ENCODE results near the gene ANXA11. TPM values are rescaled to one million over a fixed set of nuclear protein-coding genes. Genes with fewer than 3 reads are reported as not detected.

Gene ANXA11
- total RNA-seq, 1 donor from 2014 or later, result 122 TPM

DNA sequence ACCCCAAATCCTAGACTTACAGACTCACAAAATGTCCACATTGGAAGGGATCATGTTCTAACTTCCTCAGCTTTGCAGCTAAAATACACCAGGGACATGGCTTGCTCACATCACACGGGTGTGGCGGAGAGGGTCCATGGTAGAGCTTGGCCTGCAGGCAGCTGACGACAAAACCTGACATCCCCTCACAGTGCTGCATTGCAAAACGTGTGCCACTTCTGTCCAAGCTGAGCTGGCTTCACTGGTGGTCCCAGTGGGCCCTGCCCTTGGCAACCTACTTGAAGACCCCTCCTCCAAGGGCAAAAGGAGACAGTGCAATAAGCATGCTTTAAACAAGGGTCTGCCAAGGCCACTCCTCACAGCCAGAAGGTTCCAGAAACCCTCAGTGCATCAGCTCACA is 21.9 kb downstream of the ANXA11 start:
- Mint-ChIP-seq H3K36me3 (peaks cover 3% of the 10 kb centered on the region), H3K27ac (no peak overlapping the region), H3K27me3 (no peaks in the 10 kb centered on the region), H3K4me1 (ENCODE audit: unreplicated experiment) (peaks cover 12% of the 10 kb centered on the region), H3K9me3 (no peaks in the 10 kb centered on the region), H3K4me3 (no peak overlapping the region)
- TF ChIP-seq, protein P1, sequence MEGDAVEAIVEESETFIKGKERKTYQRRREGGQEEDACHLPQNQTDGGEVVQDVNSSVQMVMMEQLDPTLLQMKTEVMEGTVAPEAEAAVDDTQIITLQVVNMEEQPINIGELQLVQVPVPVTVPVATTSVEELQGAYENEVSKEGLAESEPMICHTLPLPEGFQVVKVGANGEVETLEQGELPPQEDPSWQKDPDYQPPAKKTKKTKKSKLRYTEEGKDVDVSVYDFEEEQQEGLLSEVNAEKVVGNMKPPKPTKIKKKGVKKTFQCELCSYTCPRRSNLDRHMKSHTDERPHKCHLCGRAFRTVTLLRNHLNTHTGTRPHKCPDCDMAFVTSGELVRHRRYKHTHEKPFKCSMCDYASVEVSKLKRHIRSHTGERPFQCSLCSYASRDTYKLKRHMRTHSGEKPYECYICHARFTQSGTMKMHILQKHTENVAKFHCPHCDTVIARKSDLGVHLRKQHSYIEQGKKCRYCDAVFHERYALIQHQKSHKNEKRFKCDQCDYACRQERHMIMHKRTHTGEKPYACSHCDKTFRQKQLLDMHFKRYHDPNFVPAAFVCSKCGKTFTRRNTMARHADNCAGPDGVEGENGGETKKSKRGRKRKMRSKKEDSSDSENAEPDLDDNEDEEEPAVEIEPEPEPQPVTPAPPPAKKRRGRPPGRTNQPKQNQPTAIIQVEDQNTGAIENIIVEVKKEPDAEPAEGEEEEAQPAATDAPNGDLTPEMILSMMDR (conservative IDR thresholded peaks at IDR 0.05), result no peak
- DNase-seq (ENCODE audit: extremely low spot score, unreplicated experiment), result no peak

- no peak overlapping the region for H3K27ac Mint-ChIP-seq
- H3K36me3 Mint-ChIP-seq, result peaks cover 1% of the 10 kb centered on the region
These were observed 22.4 kb downstream of the ANXA11 start for GRCh38 chr10:80182986-80183385.

DNA sequence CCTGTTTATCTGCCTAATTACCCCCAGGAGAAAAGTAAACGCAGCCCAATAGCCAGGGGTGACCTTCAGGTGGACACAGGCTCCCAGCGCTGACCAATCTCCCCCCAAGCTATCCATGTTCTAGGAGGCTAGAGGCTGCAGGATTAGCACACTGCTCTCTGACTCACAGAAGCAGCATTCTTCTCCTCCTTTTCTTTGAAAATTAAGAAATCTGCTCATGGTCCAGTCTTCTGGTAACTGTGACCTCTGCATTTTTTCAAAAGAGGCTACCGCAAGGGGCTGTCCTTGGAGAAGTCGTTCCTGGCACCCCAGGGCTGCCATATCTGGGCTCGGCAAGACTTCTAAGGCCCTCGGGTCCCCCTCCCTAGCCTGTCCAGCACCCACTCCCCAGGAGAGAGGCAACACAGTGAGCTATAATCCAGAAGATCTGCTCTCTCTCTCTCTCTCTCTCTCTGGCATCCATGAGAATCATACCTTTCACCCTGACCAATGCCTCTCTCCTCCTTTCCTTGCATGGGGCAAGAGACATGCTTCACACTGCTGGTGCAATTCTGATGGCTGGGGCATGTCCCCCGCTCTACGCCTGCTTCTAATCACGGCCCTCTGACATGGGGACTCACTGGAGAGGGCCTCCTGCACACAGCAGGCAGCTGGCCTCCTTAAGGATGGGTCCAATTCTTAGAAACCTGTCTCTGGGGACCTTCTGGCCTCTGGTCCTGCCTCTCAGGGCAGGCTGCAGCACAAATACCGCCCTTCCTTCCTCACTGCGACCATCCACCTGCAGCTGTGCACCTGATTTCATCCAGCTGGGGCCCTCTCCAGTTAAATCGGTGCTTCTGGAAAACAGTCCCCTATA is 27.3 kb downstream of the ANXA11 start:
- DNase-seq (ENCODE audit: extremely low spot score, unreplicated experiment), result no peak
- peak overlapping the region; percentile 74 for H3K27ac Mint-ChIP-seq
- H3K4me3 Mint-ChIP-seq, result no peak overlapping the region

More at GRCh38 chr10:80182986-80183385, 22.4 kb downstream of the ANXA11 start:
- Mint-ChIP-seq H3K4me3 (no peak overlapping the region), H3K27me3 (no peaks in the 10 kb centered on the region), H3K9me3 (no peaks in the 10 kb centered on the region), H3K4me1 (ENCODE audit: unreplicated experiment) (peaks cover 11% of the 10 kb centered on the region)
- DNase-seq (ENCODE audit: extremely low spot score, unreplicated experiment), result no peak
- TF ChIP-seq, protein P1 (conservative IDR thresholded peaks at IDR 0.05), result no peak

DNA sequence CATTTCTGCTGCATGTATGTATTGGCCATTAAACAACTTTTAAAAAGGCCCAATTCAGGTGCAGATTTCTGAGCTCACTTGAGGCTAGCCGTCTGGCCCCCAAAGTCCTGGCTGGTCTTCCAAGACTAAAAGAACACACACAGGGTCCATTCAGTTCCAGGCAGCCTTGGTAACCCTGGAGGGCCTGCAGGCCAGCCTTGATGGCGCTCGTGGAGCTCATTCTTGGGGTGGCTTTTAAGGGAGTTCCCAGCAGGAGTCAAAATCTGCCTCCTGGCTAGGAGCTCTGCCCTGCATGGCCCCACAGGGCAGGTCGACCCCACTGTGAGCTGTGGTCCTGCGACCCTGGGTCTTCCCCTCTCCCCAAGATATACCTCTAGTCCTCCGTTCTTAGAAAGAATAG is 28.8 kb downstream of the ANXA11 start:
- TF ChIP-seq, protein P1 (conservative IDR thresholded peaks at IDR 0.05), result no peak
- Mint-ChIP-seq H3K27me3 (no peaks in the 10 kb centered on the region), H3K4me3 (no peak overlapping the region), H3K9me3 (no peaks in the 10 kb centered on the region), H3K36me3 (no peaks in the 10 kb centered on the region), H3K4me1 (ENCODE audit: unreplicated experiment) (peaks cover 9% of the 10 kb centered on the region), H3K27ac (peak overlapping the region; percentile 74)
- no peak for DNase-seq (ENCODE audit: extremely low spot score, unreplicated experiment)

More for the DNA sequence above, 27.3 kb downstream of the ANXA11 start:
- Mint-ChIP-seq H3K27me3 (no peaks in the 10 kb centered on the region), H3K9me3 (no peaks in the 10 kb centered on the region), H3K4me1 (ENCODE audit: unreplicated experiment) (peaks cover 9% of the 10 kb centered on the region), H3K36me3 (no peaks in the 10 kb centered on the region)
- TF ChIP-seq, protein P1 (conservative IDR thresholded peaks at IDR 0.05), result no peak

DNA sequence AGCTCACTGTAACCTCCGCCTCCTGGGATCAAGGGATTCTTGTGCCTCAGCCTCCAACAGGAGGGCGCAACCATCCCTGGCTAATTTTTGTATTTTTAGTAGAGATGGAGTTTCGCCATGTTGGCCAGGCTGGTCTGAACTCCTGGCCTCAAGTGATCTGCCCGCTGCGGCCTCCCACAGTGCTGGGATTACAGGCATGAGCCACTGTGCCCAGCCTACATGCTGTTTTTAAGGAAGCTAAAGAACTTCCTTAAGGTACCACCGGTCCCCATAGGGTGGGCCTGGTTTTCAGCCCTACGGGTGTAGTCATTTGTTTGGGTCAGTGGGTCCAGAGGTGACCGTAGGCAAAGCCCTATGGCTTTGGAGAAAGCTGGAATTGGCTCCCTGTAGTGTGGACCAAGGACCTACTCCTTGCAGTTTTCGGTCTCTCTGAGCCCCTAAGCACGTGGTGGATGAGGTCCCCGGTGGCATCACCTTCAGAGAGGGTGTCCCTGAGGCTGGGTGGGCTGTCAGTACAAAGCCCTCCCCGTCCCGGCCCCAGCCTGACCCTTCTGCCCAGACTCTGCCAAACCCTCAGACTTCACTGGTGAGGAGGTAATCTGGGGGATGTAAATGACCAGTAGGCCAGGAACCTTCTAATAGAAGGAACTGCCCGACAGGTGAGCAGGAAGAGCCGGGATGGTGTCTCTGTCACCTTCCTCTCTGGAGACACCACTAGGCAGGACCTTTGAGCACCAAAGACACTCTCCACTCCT is 30.5 kb downstream of the ANXA11 start:
- no peak overlapping the region for H3K4me3 Mint-ChIP-seq
- no peaks in the 10 kb centered on the region for H3K9me3 Mint-ChIP-seq
- peaks cover 3% of the 10 kb centered on the region for H3K36me3 Mint-ChIP-seq
- H3K27ac Mint-ChIP-seq, result no peak overlapping the region
- no peaks in the 10 kb centered on the region for H3K27me3 Mint-ChIP-seq
- peaks cover 12% of the 10 kb centered on the region for H3K4me1 Mint-ChIP-seq (ENCODE audit: unreplicated experiment)
- TF ChIP-seq, protein P1 (conservative IDR thresholded peaks at IDR 0.05), result no peak
- DNase-seq (ENCODE audit: extremely low spot score, unreplicated experiment), result no peak
